BLaER1 (cell line): ENCODE data around the gene IFITM10.

Experiments
- H3K27ac ChIP-seq: shearing (Covaris generic); formaldehyde crosslinking; 2 replicates; pipeline ENCODE4 v1.8.1; 2022
- H3K27me3 ChIP-seq: shearing (Covaris generic); formaldehyde crosslinking; 2 replicates; pipeline ENCODE4 v1.8.1; 2022
- H3K36me3 ChIP-seq: shearing (Covaris generic); formaldehyde crosslinking; 2 replicates; pipeline ENCODE4 v1.8.1; 2022
- H3K4me1 ChIP-seq: shearing (Covaris generic); formaldehyde crosslinking; 2 replicates; pipeline ENCODE4 v1.8.1; 2022
- H3K4me2 ChIP-seq: shearing (Covaris generic); formaldehyde crosslinking; 2 replicates; pipeline ENCODE4 v1.8.1; 2022
- H3K4me3 ChIP-seq: shearing (Covaris generic); formaldehyde crosslinking; 2 replicates; pipeline ENCODE4 v1.8.1; 2022
- H3K9ac ChIP-seq: shearing (Covaris generic); formaldehyde crosslinking; 2 replicates; pipeline ENCODE4 v1.8.1; 2022
- H3K9me3 ChIP-seq: shearing (Covaris generic); formaldehyde crosslinking; 2 replicates; pipeline ENCODE4 v1.8.1; 2022
- H4K20me1 ChIP-seq: shearing (Covaris generic); formaldehyde crosslinking; 2 replicates; pipeline ENCODE4 v1.8.1; 2022
- Cebpa-rat ChIP-seq: shearing (Covaris generic); IDR thresholded peaks from 2 replicates; pipeline ENCODE4 v1.8.1; 2022

Gene IFITM10

GRCh38 chr11:1763796-1764661 lies 13.6 kb upstream of the IFITM10 start, which contains the start of gene CTSD:
Gene CTSD, minus strand, starts transcription at chr11:1763927. Its CDS starts 68 bp downstream, at chr11:1763859.
- no peaks in the 10 kb centered on the region for H3K9me3 ChIP-seq
- H3K27ac ChIP-seq: peak within 1 kb of the TSS; percentile 84
- H4K20me1 ChIP-seq: peaks cover 31% of the 10 kb centered on the region
- H3K36me3 ChIP-seq: peaks cover 26% of the 10 kb centered on the region
- peak within 1 kb of the TSS; percentile 84 for H3K9ac ChIP-seq
- no peak for TF ChIP-seq Cebpa-rat
- no peaks in the 10 kb centered on the region for H3K27me3 ChIP-seq
- peak within 1 kb of the TSS; percentile 92 for H3K4me3 ChIP-seq
- peaks cover 62% of the 10 kb centered on the region for H3K4me1 ChIP-seq
- H3K4me2 ChIP-seq: peak within 1 kb of the TSS; percentile 99

- Histone ChIP-seq H3K36me3 (peaks cover 27% of the 10 kb centered on the region), H3K27ac (peak overlapping the region; percentile 84), H3K4me3 (peak overlapping the region; percentile 92), H4K20me1 (peaks cover 34% of the 10 kb centered on the region), H3K4me1 (peaks cover 69% of the 10 kb centered on the region), H3K9me3 (no peaks in the 10 kb centered on the region), H3K27me3 (no peaks in the 10 kb centered on the region), H3K9ac (peak overlapping the region; percentile 84), H3K4me2 (peak overlapping the region; percentile 99)
- TF ChIP-seq Cebpa-rat: no peak
These were observed 13.0 kb upstream of the IFITM10 start for GRCh38 chr11:1763336-1763795.

GRCh38 chr11:1762537-1763302 lies 12.3 kb upstream of the IFITM10 start:
- 0 out of 2 replicates have a peak, but pooled peaks have one; percentile 13 for TF ChIP-seq Cebpa-rat
- Histone ChIP-seq H3K36me3 (peaks cover 27% of the 10 kb centered on the region), H3K4me1 (peaks cover 70% of the 10 kb centered on the region), H4K20me1 (peaks cover 38% of the 10 kb centered on the region), H3K9ac (peak overlapping the region; percentile 84), H3K27me3 (no peaks in the 10 kb centered on the region), H3K4me2 (peak overlapping the region; percentile 99), H3K9me3 (no peaks in the 10 kb centered on the region), H3K27ac (peak overlapping the region; percentile 84; the same call in 1 of the 2 replicates), H3K4me3 (peak overlapping the region; percentile 92)

GRCh38 chr11:1761857-1762536 lies 11.6 kb upstream of the IFITM10 start:
- no peak for TF ChIP-seq Cebpa-rat
- H3K9ac ChIP-seq: peak overlapping the region; percentile 84; the same call in 1 of the 2 replicates
- H3K27me3 ChIP-seq: no peaks in the 10 kb centered on the region
- peak overlapping the region; percentile 84; the same call in 1 of the 2 replicates for H3K27ac ChIP-seq
- peaks cover 70% of the 10 kb centered on the region for H3K4me1 ChIP-seq
- peaks cover 38% of the 10 kb centered on the region for H4K20me1 ChIP-seq
- no peaks in the 10 kb centered on the region for H3K9me3 ChIP-seq
- H3K4me2 ChIP-seq: peak overlapping the region; percentile 99
- H3K4me3 ChIP-seq: peak overlapping the region; percentile 92
- peaks cover 34% of the 10 kb centered on the region for H3K36me3 ChIP-seq

GRCh38 chr11:1761110-1761856 lies 10.9 kb upstream of the IFITM10 start:
- Histone ChIP-seq H3K36me3 (peaks cover 39% of the 10 kb centered on the region), H3K27ac (no peak overlapping the region), H3K4me1 (peaks cover 75% of the 10 kb centered on the region), H3K27me3 (no peaks in the 10 kb centered on the region), H3K9ac (no peak overlapping the region), H4K20me1 (peaks cover 38% of the 10 kb centered on the region), H3K4me3 (no peak overlapping the region), H3K9me3 (no peaks in the 10 kb centered on the region), H3K4me2 (peak overlapping the region; percentile 99; the same call in 1 of the 2 replicates)
- no peak for TF ChIP-seq Cebpa-rat

GRCh38 chr11:1760351-1761109 lies 10.1 kb upstream of the IFITM10 start:
- TF ChIP-seq Cebpa-rat: no peak
- Histone ChIP-seq H3K9ac (no peak overlapping the region), H3K4me1 (peaks cover 83% of the 10 kb centered on the region), H3K9me3 (no peaks in the 10 kb centered on the region), H3K4me3 (no peak overlapping the region), H4K20me1 (peaks cover 42% of the 10 kb centered on the region), H3K4me2 (peak overlapping the region; percentile 95; the same call in 1 of the 2 replicates), H3K27ac (0 out of 2 replicates have a peak overlapping the region, but pooled peaks have one; percentile 83), H3K36me3 (peaks cover 40% of the 10 kb centered on the region), H3K27me3 (no peaks in the 10 kb centered on the region)

GRCh38 chr11:1759851-1760220 lies 9.4 kb upstream of the IFITM10 start:
- Histone ChIP-seq H3K4me1 (peaks cover 89% of the 10 kb centered on the region), H3K9me3 (no peaks in the 10 kb centered on the region), H3K27ac (0 out of 2 replicates have a peak overlapping the region, but pooled peaks have one; percentile 83), H3K4me2 (peak overlapping the region; percentile 95), H3K27me3 (no peaks in the 10 kb centered on the region), H3K9ac (no peak overlapping the region), H3K4me3 (no peak overlapping the region), H4K20me1 (peaks cover 49% of the 10 kb centered on the region), H3K36me3 (peaks cover 47% of the 10 kb centered on the region)
- no peak for TF ChIP-seq Cebpa-rat
